Activated naive CD4-positive, alpha-beta T cell treated with anti-CD3 and anti-CD28 coated beads, Interleukin-2, amount 50 U/mL, for 24 hours (primary cell): ENCODE results near the gene PPP2R2C.

Experiments used
- H3K27ac Mint-ChIP-seq: one replicate; pipeline ENCODE4 v1.8.0; 2021; ENCODE audit warnings: mild to moderate bottlenecking, mixed read lengths
- H3K27me3 Mint-ChIP-seq: one replicate; pipeline ENCODE4 v1.8.0; 2021; ENCODE audit warnings: mixed read lengths
- H3K36me3 Mint-ChIP-seq: one replicate; pipeline ENCODE4 v1.8.0; 2021; ENCODE audit warnings: mixed read lengths
- H3K4me1 Mint-ChIP-seq: one replicate; pipeline ENCODE4 v1.8.0; 2021; ENCODE audit warnings: mixed read lengths
- H3K4me3 Mint-ChIP-seq: one replicate; pipeline ENCODE4 v1.8.0; 2021; ENCODE audit warnings: mild to moderate bottlenecking, mixed read lengths
- H3K9me3 Mint-ChIP-seq: one replicate; pipeline ENCODE4 v1.8.0; 2021; ENCODE audit warnings: mixed read lengths

The PPP2R2C gene

GRCh38 chr4:6380746-6381410 lies 91.5 kb downstream of the PPP2R2C start:
- Mint-ChIP-seq H3K4me3 (no peak overlapping the region), H3K27ac (no peak overlapping the region), H3K27me3 (peaks cover 8% of the 10 kb centered on the region), H3K36me3 (no peaks in the 10 kb centered on the region), H3K4me1 (no peaks in the 10 kb centered on the region), H3K9me3 (no peaks in the 10 kb centered on the region)

DNA sequence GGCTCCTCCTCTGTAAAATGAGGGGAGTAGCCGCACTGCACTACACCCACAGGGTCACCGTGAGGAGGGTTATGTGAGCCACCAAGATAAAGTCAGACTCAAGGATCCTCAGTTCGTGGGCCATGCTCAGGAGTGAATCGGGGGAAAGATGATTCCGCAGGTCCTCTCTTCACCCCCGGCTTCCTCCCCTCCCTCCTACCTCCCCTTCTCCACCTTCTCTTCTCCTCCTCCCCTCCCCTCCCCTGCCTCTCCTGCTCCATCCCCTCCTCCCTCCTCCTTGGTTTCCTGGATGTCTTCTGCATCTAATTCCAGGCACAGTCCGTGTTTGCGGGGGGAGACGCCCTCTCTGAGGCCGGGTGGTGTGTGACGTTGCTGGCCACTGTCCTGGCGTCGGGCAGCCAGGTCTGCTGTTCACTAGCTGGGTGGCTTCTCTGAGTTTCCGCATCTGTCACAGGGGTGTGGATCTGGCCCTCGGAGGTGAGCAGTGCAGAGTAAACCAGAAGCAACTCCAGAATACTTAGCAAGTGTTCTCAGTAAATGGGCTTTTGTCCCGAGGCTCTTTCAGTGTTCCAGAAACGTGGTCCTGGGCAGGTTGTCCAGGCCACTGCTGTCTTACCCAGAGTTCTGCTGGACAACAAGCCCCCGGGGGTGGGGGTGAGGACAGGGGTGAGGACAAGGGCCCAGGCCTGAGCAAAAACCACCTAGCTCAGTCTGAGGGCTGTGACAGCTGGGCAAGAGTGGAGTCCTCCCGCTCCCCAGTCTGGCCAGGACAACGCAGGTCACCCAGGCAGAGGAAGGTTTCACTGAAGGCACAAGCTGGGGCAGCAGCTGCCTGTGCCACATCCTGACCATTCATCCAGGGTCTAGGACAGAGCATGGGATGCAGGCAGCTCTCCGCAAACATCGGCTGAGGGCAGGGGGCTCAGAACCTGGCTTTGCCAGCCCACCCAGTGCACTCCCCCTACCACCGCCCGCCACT lies 92.4 kb downstream of the PPP2R2C start:
- no peaks in the 10 kb centered on the region for H3K4me1 Mint-ChIP-seq

GRCh38 chr4:6378493-6379445 lies 93.6 kb downstream of the PPP2R2C start:
- H3K4me1 Mint-ChIP-seq = no peaks in the 10 kb centered on the region
- no peak overlapping the region for H3K4me3 Mint-ChIP-seq
- peaks cover 8% of the 10 kb centered on the region for H3K27me3 Mint-ChIP-seq
- no peak overlapping the region for H3K27ac Mint-ChIP-seq
- no peaks in the 10 kb centered on the region for H3K36me3 Mint-ChIP-seq
- H3K9me3 Mint-ChIP-seq = no peaks in the 10 kb centered on the region

More for the DNA sequence above, 92.4 kb downstream of the PPP2R2C start:
- Mint-ChIP-seq H3K4me3 (no peak overlapping the region), H3K9me3 (no peaks in the 10 kb centered on the region), H3K36me3 (no peaks in the 10 kb centered on the region), H3K27me3 (peaks cover 8% of the 10 kb centered on the region), H3K27ac (no peak overlapping the region)

DNA sequence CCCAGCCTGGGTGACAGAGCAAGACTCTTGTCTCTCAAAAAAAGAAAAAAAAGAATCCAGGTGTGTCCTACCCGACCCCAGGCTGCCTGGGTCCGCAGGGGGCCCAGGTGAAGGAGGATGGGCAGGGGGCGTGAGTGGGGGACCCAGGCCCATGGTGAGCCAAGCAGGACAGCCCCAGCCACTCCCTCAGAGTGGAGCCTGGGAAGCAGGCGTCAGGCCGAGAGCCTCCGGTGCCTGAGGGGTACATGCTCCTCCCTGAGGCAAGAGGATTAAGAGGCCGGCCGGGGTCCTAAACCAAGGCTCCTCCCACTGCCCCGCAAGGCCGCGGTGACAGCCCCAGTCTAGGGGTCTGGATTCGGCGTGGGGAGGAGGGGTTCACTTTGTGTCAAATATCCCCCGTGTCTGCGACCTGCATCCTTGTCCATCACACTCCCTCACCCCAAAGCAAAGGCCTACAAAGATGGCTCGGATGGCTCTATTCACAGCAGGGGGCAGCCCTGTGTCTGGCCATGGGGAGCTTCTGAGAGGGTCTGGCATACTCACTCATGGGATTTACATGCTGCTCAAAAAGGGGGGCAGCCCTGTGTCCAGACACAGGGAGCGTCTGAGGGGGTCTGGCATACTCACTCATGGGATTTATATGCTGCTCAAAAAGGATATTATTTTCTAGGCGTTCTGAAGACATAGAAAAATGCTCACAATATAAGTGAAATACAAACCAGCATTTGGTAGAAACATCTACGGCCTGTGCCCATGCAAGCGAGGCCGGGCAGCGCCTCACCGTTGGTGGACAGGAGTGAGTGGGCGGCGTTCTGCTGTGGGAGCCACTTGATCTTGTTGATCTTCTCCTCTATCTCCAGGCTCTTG lies 94.6 kb downstream of the PPP2R2C start:
- Mint-ChIP-seq H3K36me3 (no peaks in the 10 kb centered on the region), H3K9me3 (no peaks in the 10 kb centered on the region), H3K27ac (no peak overlapping the region), H3K4me1 (no peaks in the 10 kb centered on the region), H3K27me3 (peaks cover 4% of the 10 kb centered on the region), H3K4me3 (no peak overlapping the region)

DNA sequence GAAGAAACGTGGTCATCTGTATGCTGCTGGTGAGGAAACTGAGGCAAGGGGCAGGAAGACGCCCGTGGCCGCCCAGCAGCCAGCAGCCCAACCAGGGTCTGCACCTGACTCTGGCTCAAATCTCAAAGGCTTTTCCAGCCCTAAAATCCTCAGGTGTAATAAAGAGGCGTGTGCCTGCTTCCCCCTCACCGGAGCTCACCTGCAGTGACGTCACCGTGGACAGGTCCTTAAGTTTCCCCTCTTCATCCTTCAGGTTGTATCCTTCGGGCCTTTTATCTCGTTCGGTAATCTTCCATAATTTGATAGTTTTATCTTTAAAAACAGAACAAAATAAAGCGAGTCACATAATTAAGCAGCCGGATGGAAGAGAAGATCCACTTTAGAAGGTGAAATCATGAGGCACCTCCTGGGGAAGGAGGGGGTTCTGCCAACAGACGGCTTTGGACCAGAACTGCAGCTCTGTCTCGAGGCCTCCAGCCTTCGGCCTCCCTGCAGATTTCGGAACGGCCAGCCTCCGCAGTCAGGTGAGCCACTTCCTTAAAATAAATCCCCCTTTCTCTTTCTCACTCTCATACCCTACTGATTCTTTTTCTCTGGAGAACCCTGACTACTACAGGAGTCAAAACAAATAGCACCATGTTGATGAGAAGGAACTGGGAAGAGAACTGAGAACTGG lies 96.7 kb downstream of the PPP2R2C start:
- no peaks in the 10 kb centered on the region for H3K27me3 Mint-ChIP-seq
- no peaks in the 10 kb centered on the region for H3K9me3 Mint-ChIP-seq
- no peak overlapping the region for H3K27ac Mint-ChIP-seq
- H3K4me1 Mint-ChIP-seq = no peaks in the 10 kb centered on the region
- H3K4me3 Mint-ChIP-seq = no peak overlapping the region
- H3K36me3 Mint-ChIP-seq = no peaks in the 10 kb centered on the region

- Mint-ChIP-seq H3K27me3 (no peaks in the 10 kb centered on the region), H3K4me3 (no peak overlapping the region), H3K9me3 (no peaks in the 10 kb centered on the region), H3K36me3 (no peaks in the 10 kb centered on the region), H3K27ac (no peak overlapping the region), H3K4me1 (no peaks in the 10 kb centered on the region)
Measured at GRCh38 chr4:6374575-6374974, 97.8 kb downstream of the PPP2R2C start.

GRCh38 chr4:6373541-6374410 lies 98.6 kb downstream of the PPP2R2C start:
- Mint-ChIP-seq H3K4me1 (no peaks in the 10 kb centered on the region), H3K4me3 (no peak overlapping the region), H3K36me3 (no peaks in the 10 kb centered on the region), H3K27me3 (no peaks in the 10 kb centered on the region), H3K9me3 (no peaks in the 10 kb centered on the region), H3K27ac (no peak overlapping the region)

- Mint-ChIP-seq H3K27ac (no peak overlapping the region), H3K27me3 (peaks cover 2% of the 10 kb centered on the region), H3K36me3 (no peaks in the 10 kb centered on the region), H3K4me1 (no peaks in the 10 kb centered on the region), H3K4me3 (no peak overlapping the region), H3K9me3 (no peaks in the 10 kb centered on the region)
Measured at GRCh38 chr4:6372649-6373525, 99.5 kb downstream of the PPP2R2C start.

DNA sequence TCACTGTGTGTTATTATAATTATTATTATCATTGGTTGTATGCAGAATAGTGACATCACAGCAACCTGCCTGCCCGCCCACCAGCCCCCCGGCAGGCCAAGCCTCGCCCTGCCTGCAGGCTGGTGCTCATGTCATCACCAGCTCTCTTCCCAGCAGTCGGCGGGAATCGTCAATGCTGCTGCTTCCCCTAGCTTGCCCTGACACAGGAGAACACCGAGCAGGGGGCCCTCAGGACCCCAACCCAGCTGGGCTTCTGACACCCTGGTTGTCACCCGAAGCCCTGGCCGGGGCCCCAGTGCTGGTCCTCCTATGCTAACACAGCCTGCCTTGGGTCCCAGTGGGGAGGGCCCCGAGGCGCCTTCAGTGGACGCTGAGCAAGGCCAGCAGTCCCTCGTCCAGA lies 100.6 kb downstream of the PPP2R2C start:
- H3K27ac Mint-ChIP-seq = no peak overlapping the region
- H3K4me1 Mint-ChIP-seq = no peaks in the 10 kb centered on the region
- H3K4me3 Mint-ChIP-seq = no peak overlapping the region
- H3K9me3 Mint-ChIP-seq = no peaks in the 10 kb centered on the region
- H3K36me3 Mint-ChIP-seq = no peaks in the 10 kb centered on the region
- H3K27me3 Mint-ChIP-seq = peaks cover 2% of the 10 kb centered on the region

- Mint-ChIP-seq H3K27ac (no peak overlapping the region), H3K4me1 (no peaks in the 10 kb centered on the region)
Measured at GRCh38 chr4:6371271-6371670, 101.1 kb downstream of the PPP2R2C start.

DNA sequence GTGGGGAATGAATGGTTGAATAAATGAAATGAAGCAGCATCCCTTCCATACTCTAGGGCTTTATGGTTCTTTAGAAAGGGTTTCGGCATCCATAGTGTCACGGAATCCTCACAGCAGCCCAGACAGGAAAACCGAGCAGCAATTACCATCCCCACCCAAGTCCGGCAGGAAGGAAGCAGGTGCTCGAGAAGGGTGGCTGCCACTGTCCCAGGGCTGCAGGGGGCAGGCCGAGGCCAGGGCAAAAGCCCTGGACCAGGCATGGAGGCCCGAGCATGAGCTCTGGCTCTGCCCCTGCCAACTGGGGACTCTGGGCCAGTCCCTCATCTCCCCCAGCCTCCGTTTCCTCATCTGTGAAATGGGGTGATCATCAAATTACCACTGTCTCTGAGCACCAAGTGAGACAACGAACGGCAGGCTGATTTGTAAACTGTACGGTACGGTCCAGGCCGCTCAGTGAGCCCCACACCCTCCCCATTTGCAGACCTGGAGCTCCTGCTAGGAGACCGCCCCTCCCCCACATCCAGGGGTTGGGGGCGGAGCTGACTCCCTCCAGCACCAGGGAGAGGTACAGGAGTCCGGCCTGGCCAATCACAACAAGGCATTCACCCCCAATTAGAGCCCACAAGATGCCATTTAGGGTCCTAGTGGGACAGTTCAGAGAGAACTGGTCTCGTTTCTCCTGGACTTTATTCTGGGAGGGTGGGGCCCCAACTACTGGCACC lies 102.3 kb downstream of the PPP2R2C start:
- no peak overlapping the region for H3K4me3 Mint-ChIP-seq
- H3K36me3 Mint-ChIP-seq = no peaks in the 10 kb centered on the region
- H3K9me3 Mint-ChIP-seq = no peaks in the 10 kb centered on the region
- H3K27ac Mint-ChIP-seq = no peak overlapping the region
- H3K27me3 Mint-ChIP-seq = peaks cover 2% of the 10 kb centered on the region
- no peaks in the 10 kb centered on the region for H3K4me1 Mint-ChIP-seq

More at GRCh38 chr4:6371271-6371670, 101.1 kb downstream of the PPP2R2C start:
- H3K9me3 Mint-ChIP-seq = no peaks in the 10 kb centered on the region
- H3K36me3 Mint-ChIP-seq = no peaks in the 10 kb centered on the region
- peaks cover 2% of the 10 kb centered on the region for H3K27me3 Mint-ChIP-seq
- H3K4me3 Mint-ChIP-seq = no peak overlapping the region

GRCh38 chr4:6369511-6369910 lies 102.9 kb downstream of the PPP2R2C start:
- peaks cover 2% of the 10 kb centered on the region for H3K27me3 Mint-ChIP-seq
- no peaks in the 10 kb centered on the region for H3K9me3 Mint-ChIP-seq
- H3K36me3 Mint-ChIP-seq = no peaks in the 10 kb centered on the region
- no peak overlapping the region for H3K4me3 Mint-ChIP-seq
- no peak overlapping the region for H3K27ac Mint-ChIP-seq
- no peaks in the 10 kb centered on the region for H3K4me1 Mint-ChIP-seq
